Hepatocyte (in vitro differentiated cells): ENCODE measurements around the gene LAMA3. TPM values are rescaled to one million over a fixed set of nuclear protein-coding genes. Genes with fewer than 3 reads are reported as not detected.

ENCODE experiments used
- DNase-seq: peaks from one replicate; pipeline ENCODE4 v3.0.0-alpha.2; 2016; ENCODE audit warnings: low spot score
- H2AFZ ChIP-seq: fragments of 200-600 bp; sonication (generic); 2 replicates; pipeline ENCODE4 v1.6.0; 2016; ENCODE audit warnings: antibody characterized with exemption, mild to moderate bottlenecking
- H3K27ac ChIP-seq: fragments of 200-600 bp; sonication (generic); 2 replicates; pipeline ENCODE4 v1.5.1; 2016; ENCODE audit warnings: mild to moderate bottlenecking
- H3K27me3 ChIP-seq: fragments of 200-600 bp; sonication (generic); 2 replicates; pipeline ENCODE4 v1.6.1; 2016
- H3K36me3 ChIP-seq: fragments of 200-600 bp; sonication (generic); replicated peaks from 2 replicates; pipeline ENCODE4 v1.5.1; 2016; ENCODE audit warnings: low read depth; ENCODE audit not compliant: insufficient read depth
- H3K4me1 ChIP-seq: fragments of 200-600 bp; sonication (generic); 2 replicates; pipeline ENCODE4 v1.5.1; 2016; ENCODE audit warnings: mild to moderate bottlenecking, moderate library complexity; ENCODE audit not compliant: insufficient read depth
- H3K4me2 ChIP-seq: fragments of 200-600 bp; sonication (generic); 2 replicates; pipeline ENCODE4 v1.6.0; 2016
- H3K4me3 ChIP-seq: fragments of 200-600 bp; sonication (generic); 2 replicates; pipeline ENCODE4 v1.5.1; 2016; ENCODE audit warnings: mild to moderate bottlenecking
- H3K79me2 ChIP-seq: fragments of 200-600 bp; sonication (generic); 2 replicates; pipeline ENCODE4 v1.6.0; 2017; ENCODE audit warnings: mild to moderate bottlenecking
- H3K9me2 ChIP-seq: fragments of 200-600 bp; sonication (generic); replicated peaks from 2 replicates; pipeline ENCODE4 v1.6.0; 2017; ENCODE audit warnings: mild to moderate bottlenecking; ENCODE audit not compliant: insufficient read depth
- H3K9me3 ChIP-seq: fragments of 200-600 bp; sonication (generic); 2 replicates; pipeline ENCODE4 v1.5.1; 2016; ENCODE audit warnings: low read depth, mild to moderate bottlenecking
- H4K20me1 ChIP-seq: fragments of 200-600 bp; sonication (generic); 2 replicates; pipeline ENCODE4 v1.6.0; 2016; ENCODE audit warnings: mild to moderate bottlenecking; ENCODE audit not compliant: insufficient read depth, poor library complexity, severe bottlenecking
- EZH2 ChIP-seq: fragments of 200-600 bp; sonication (generic); IDR thresholded peaks from 2 replicates; pipeline ENCODE4 v1.6.1; 2016; ENCODE audit warnings: antibody characterized with exemption, mild to moderate bottlenecking, borderline replicate concordance
- EZH2phosphoT487 ChIP-seq: fragments of 200-600 bp; sonication (generic); IDR thresholded peaks from one replicate; pipeline ENCODE4 v1.6.1; 2018; ENCODE audit warnings: antibody characterized with exemption, mild to moderate bottlenecking, low read depth, moderate library complexity; ENCODE audit not compliant: unreplicated experiment, severe bottlenecking
- whole genome bisulfite sequencing: methylation state at CpG from one replicate; pipeline ENCODE4 v1.1.6; 2016; ENCODE audit warnings: low lambda C conversion rate; ENCODE audit errors: missing lambda C conversion rate; 5-methylcytosine and 5-hydroxymethylcytosine counted together
- polyA plus RNA-seq: library from polyadenylated mRNA; unstranded; fragments of >200 nt; fragmentation: Nextera tagmentation; extraction: Ambion mirVana; gene quantifications from 2 replicates; pipeline ENCODE4 v1.2.1, GENCODE V29; 2016
- total RNA-seq: library from RNA; depleted of rRNA; stranded (reverse); fragments of >200 nt; gene quantifications from 2 replicates; pipeline ENCODE4 v1.2.3, GENCODE V29; 2014
- TF ChIP-seq, protein P1 (sequence below): fragments of 200-600 bp; sonication (generic); IDR thresholded peaks from 2 replicates; pipeline ENCODE4 v1.5.1; 2016; ENCODE audit warnings: antibody characterized with exemption, mild to moderate bottlenecking; ENCODE audit not compliant: poor library complexity

LAMA3 gene
- total and polyA plus RNA-seq, 2 experiments from 2014 or later: 29.9 to 52.1 TPM

DNA sequence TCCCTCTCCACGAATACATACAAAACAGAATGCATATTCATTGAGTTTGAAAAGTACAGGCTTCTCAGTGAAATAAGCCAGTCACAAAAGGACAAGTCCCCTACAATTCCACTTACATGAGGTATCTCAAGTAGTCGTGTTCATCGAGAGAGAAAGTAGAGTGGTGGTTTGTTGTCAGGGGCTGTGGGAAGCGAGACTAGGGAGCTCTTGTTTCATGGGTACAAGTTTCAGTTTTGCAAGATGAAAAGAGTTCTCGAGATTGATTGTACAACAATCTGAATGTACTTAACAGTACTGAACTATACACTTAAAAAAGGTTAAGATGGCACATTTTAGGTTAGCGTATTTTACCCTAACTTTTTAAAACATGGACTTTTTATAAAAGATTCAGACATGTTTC lies 253.9 kb downstream of the LAMA3 start:
- Histone ChIP-seq H3K9me2 (no peaks in the 10 kb centered on the region), H3K36me3 (peaks cover 5% of the 10 kb centered on the region), H3K4me2 (no peak overlapping the region), H2AFZ (no peak overlapping the region), H3K27me3 (no peaks in the 10 kb centered on the region), H4K20me1 (no peaks in the 10 kb centered on the region), H3K9me3 (no peaks in the 10 kb centered on the region), H3K4me1 (no peaks in the 10 kb centered on the region), H3K4me3 (no peak overlapping the region), H3K27ac (no peak overlapping the region), H3K79me2 (no peaks in the 10 kb centered on the region)
- WGBS: 89% methylated on average over 6 of the region's 6 CpGs
- TF ChIP-seq, protein P1, sequence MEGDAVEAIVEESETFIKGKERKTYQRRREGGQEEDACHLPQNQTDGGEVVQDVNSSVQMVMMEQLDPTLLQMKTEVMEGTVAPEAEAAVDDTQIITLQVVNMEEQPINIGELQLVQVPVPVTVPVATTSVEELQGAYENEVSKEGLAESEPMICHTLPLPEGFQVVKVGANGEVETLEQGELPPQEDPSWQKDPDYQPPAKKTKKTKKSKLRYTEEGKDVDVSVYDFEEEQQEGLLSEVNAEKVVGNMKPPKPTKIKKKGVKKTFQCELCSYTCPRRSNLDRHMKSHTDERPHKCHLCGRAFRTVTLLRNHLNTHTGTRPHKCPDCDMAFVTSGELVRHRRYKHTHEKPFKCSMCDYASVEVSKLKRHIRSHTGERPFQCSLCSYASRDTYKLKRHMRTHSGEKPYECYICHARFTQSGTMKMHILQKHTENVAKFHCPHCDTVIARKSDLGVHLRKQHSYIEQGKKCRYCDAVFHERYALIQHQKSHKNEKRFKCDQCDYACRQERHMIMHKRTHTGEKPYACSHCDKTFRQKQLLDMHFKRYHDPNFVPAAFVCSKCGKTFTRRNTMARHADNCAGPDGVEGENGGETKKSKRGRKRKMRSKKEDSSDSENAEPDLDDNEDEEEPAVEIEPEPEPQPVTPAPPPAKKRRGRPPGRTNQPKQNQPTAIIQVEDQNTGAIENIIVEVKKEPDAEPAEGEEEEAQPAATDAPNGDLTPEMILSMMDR: no peak
- TF ChIP-seq EZH2phosphoT487: no peak
- no peak for TF ChIP-seq EZH2
- no peak for DNase-seq

DNA sequence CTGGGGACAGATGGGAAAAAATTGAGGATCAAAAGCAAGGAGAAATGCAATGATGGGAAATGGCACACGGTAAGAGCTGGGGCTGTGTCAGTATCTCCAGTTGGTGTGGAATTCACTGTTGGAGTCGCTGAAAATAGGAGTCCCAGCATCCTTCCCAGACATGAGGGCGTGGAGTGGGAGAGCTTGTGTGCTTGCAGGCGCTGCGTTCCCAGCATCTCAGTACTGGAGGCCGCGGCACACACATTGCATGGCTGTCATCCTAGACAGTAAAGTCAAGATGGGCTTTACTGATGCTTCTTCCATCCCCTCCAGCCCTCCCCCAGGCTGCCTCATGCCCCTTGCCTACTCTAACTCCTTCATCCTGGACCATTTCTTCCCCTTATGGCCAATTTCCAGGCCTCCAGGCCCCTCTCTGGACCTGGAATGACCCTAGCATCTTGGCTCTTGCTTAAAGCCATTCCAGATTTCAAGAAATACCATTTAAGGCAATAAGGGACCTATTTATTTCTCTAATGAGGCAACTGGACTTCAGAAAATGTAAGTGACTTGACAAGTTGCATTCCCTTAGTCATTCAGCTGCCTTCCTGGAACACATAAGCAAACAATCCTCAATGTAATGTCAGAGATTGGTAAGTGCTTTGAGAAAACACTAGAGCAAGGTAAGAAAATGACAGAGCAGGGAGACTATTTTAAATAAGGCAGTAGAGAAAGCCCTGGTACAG lies 254.8 kb downstream of the LAMA3 start:
- Histone ChIP-seq H3K4me2 (no peak overlapping the region), H3K27me3 (no peaks in the 10 kb centered on the region), H3K4me1 (no peaks in the 10 kb centered on the region), H4K20me1 (no peaks in the 10 kb centered on the region), H3K36me3 (peaks cover 5% of the 10 kb centered on the region), H2AFZ (no peak overlapping the region), H3K9me3 (no peaks in the 10 kb centered on the region), H3K79me2 (no peaks in the 10 kb centered on the region), H3K9me2 (no peaks in the 10 kb centered on the region), H3K4me3 (no peak overlapping the region), H3K27ac (no peak overlapping the region)
- WGBS: 96% methylated on average over 7 of the region's 7 CpGs
- TF ChIP-seq, protein P1: no peak
- TF ChIP-seq EZH2 (no peak), EZH2phosphoT487 (no peak)
- no peak for DNase-seq

DNA sequence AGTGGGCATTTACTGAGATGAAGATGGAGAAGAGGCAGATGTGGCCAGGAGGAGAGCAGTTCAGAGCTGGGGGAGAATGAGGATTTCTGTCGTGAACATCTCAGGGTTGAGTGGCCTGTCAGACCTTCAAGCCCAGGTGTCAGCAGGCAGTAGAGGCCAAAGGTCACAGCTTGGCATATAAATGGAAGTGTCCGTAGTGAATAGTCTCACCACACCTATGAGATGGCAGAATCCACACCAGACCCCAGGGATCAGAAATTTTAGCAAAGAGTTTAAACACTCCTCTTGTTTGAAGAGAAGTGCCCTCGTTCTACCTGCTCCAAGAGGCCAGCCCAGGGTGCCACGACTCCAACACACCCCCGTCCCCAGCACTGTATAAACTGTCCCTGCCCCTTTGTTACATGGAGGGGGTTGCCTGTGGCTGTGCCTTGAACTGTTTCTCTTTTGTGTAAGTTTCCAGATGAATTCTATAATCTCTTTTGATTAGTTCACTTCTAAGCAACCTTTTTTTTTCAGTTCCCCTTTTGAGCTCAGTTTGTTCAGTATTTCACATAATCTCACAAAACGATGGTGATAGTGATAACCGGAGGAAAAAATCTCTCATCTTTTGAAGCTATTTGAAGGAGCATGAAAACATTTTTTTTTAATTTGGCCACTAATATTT lies 256.3 kb downstream of the LAMA3 start:
- H3K36me3 ChIP-seq: peaks cover 5% of the 10 kb centered on the region
- no peak overlapping the region for H3K27ac ChIP-seq
- H2AFZ ChIP-seq: no peak overlapping the region
- H3K4me1 ChIP-seq: no peaks in the 10 kb centered on the region
- H3K9me2 ChIP-seq: no peaks in the 10 kb centered on the region
- no peaks in the 10 kb centered on the region for H3K27me3 ChIP-seq
- H3K79me2 ChIP-seq: no peaks in the 10 kb centered on the region
- TF ChIP-seq EZH2phosphoT487: no peak
- TF ChIP-seq, protein P1: no peak
- TF ChIP-seq EZH2: no peak
- no peak overlapping the region for H3K4me3 ChIP-seq
- H3K4me2 ChIP-seq: no peak overlapping the region
- 91% methylated on average over 7 of the region's 7 CpGs for WGBS
- no peak for DNase-seq
- no peaks in the 10 kb centered on the region for H3K9me3 ChIP-seq
- no peaks in the 10 kb centered on the region for H4K20me1 ChIP-seq
